HUES64 (cell line): Measurements from ENCODE around the gene ZNF146. TPM values are rescaled to one million over a fixed set of nuclear protein-coding genes. Genes with fewer than 3 reads are reported as not detected.
"Not testable (repeated sequence)": the region's sequence is repeated elsewhere in the genome, so short reads cannot be mapped to it uniquely, and the experiment has no call there.

Source experiments
- H3K27ac ChIP-seq: 2 replicates; pipeline ENCODE4 v1.7.0; 2013; ENCODE audit warnings: low read depth, low read length, inconsistent platforms
- H3K27me3 ChIP-seq: 2 replicates; pipeline ENCODE4 v1.6.1; 2013; ENCODE audit warnings: mild to moderate bottlenecking, low read length; ENCODE audit not compliant: insufficient read depth
- H3K36me3 ChIP-seq: 2 replicates; pipeline ENCODE4 v1.6.1; 2013; ENCODE audit warnings: mild to moderate bottlenecking, low read length; ENCODE audit not compliant: insufficient read depth
- H3K4me1 ChIP-seq: 2 replicates; pipeline ENCODE4 v1.6.1; 2013; ENCODE audit warnings: mild to moderate bottlenecking, low read length, moderate library complexity; ENCODE audit not compliant: insufficient read depth
- H3K4me3 ChIP-seq: 2 replicates; pipeline ENCODE4 v1.5.1; 2013; ENCODE audit warnings: mild to moderate bottlenecking, low read length, moderate library complexity
- H3K9ac ChIP-seq: 2 replicates; pipeline ENCODE4 v1.6.1; 2013; ENCODE audit warnings: mild to moderate bottlenecking, low read depth, low read length
- H3K9me3 ChIP-seq: 2 replicates; pipeline ENCODE4 v1.6.1; 2013; ENCODE audit warnings: low read depth, low read length; ENCODE audit not compliant: insufficient read depth
- WGBS: fragments of 150-250, 120-280 bp; methylation state at CpG from one replicate; pipeline ENCODE4 v1.1.7; 2013; ENCODE audit warnings: missing lambda C conversion rate; 5-methylcytosine and 5-hydroxymethylcytosine counted together
- polyA plus RNA-seq, 2 experiments: library from polyadenylated mRNA; stranded (reverse); fragments of 50-300 nt; gene quantifications; one replicate each; pipeline ENCODE4 v1.2.3, GENCODE V29; 2013

The ZNF146 gene
- polyA plus RNA-seq (2013, experiment 1 of 2) = 106 TPM
- 108 TPM for polyA plus RNA-seq (2013, experiment 2 of 2)

DNA sequence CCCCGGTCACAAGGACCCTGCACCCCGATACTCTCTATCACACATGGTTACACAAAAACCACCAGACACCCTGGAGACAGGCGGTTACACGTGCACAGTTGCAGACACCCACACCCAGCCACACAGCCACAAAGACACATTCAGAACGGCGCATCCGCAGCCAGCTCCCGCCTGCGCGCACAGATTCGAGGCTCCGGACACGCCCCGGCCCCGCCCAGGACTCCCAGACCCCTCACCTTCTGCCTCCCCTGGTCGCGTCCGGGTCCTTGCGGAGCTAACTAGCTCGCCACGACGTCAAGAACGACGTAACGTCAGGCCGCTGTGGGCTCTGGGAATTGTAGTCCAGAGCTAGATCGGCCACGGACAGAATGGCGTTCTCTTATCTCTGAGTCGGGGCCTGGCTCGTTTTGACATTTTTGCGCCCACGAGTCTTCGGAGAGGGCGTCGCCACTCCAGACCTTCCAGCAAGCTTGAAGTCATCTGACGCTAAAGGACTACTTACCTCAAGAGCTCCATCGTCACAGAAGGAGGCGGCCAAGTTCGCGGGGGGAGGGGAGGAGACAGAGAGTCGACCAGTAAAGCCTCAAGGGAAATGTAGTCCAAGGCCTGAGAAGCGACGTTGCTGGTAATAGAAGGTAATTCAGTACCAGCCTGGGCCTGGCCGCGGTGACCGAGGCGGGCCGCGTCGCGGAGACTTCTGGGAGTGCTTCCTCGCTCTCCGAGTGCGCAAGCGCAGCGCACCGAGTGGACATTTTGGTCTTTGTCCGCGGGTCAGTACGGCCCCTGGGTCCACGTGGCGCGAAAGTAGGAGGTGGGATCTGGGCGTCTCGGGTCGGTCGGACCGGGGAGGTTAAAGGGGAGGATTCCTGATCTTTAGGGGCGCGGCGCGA, at the start of gene ZNF146, which contains the start of gene ZNF565:
Gene ZNF146, plus strand, starts transcription at position 721 of the 890 bp plus-strand sequence. CDS start 21,335 bp downstream, outside the sequence.
Gene ZNF565, minus strand, starts transcription at position 280 of the 890 bp plus-strand sequence. CDS start 12,680 bp downstream, outside the sequence.
- WGBS = under 1% methylated on average over 73 of the region's 73 CpGs
- H3K4me3 ChIP-seq = peak within 1 kb of the TSS; percentile 93
- H3K36me3 ChIP-seq = peaks cover 15% of the 10 kb centered on the region
- 0 out of 2 replicates have a peak, but pooled peaks cover 3% of the 10 kb centered on the region for H3K4me1 ChIP-seq
- H3K27ac ChIP-seq = peak within 1 kb of the TSS; percentile 86
- H3K9me3 ChIP-seq = no peaks in the 10 kb centered on the region
- no peaks in the 10 kb centered on the region for H3K27me3 ChIP-seq
- peak within 1 kb of the TSS; percentile 99 for H3K9ac ChIP-seq

DNA sequence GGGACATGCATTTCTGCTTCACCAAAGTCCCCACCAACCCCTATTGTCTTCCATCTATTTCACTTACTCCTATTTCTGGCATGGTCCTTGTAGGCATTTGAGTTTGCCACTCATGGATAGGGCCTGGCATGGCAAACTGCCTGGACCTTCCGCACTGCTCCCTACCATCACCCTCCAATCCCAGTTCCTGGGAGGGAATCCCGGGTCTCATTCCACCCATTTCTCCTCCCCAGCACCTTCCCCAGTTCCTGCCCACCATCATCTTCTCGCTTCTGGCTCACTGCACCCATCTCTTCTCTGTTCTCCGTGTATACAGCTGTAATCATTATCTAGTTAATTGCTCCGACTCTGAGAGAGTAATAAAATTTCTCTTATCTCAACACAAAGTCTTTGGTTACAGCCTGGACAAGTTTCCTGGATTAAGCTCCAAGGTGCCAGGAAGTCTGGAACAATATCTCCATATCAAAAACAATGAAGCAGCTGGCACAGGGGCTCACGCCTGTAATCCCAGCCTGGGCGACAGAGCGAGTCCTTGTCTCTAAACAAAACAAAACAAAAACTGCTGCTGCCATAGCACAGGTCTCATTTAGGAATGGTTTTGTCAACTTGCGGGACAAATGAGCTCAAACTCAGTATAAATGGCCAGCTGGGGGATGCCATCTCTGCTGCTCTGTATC, 45.7 kb upstream of the ZNF146 start:
- H3K27ac ChIP-seq = no peak overlapping the region
- no peak overlapping the region for H3K4me3 ChIP-seq
- H3K4me1 ChIP-seq = no peaks in the 10 kb centered on the region
- H3K27me3 ChIP-seq = no peaks in the 10 kb centered on the region
- 91% methylated on average over 9 of the region's 9 CpGs for WGBS
- H3K36me3 ChIP-seq = no peaks in the 10 kb centered on the region
- no peaks in the 10 kb centered on the region for H3K9me3 ChIP-seq
- no peak overlapping the region for H3K9ac ChIP-seq

DNA sequence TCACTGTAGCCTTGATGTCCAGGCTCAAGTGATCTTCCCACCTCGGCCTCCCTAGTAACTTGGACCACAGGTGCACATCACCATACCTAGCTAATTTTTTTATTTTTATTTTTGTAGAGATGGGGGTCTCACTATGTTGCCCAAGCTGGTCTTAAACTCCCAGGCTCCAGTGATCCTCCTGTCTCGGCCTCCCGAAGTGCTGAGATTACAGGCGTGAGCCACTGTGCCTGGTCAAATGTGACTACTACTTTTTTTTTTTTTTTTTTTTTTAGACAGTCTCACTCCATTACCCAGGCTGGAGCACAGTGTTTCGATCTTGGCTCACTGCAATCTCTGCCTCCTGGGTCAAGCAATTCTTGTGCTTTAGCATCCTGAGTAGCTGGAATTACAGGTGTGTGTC, 42.1 kb upstream of the ZNF146 start:
- no peaks in the 10 kb centered on the region for H3K27me3 ChIP-seq
- no peak overlapping the region for H3K4me3 ChIP-seq
- no peaks in the 10 kb centered on the region for H3K9me3 ChIP-seq
- no peaks in the 10 kb centered on the region for H3K36me3 ChIP-seq
- no peaks in the 10 kb centered on the region for H3K4me1 ChIP-seq
- no peak overlapping the region for H3K27ac ChIP-seq
- 93% methylated on average over 5 of the region's 5 CpGs for WGBS
- H3K9ac ChIP-seq = no peak overlapping the region

DNA sequence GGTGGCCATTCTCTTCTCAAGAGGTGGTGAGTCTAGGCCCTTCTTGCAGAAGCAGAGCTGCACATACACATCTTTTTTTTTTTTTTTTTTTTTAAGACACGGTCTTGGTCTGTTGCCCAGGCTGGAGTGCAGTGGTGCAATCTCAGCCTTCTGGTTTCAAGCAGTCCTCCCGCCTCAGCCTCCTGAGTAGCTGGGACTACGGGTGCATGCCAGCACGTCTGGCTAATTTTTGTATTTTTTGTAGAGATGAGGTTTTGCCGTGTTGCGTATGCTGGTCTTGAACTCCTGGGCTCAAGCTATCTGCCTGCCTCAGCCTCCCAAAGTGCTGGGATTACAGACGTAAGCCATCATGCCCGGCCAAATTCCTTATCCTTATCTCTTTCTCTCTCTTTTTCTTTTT, 41.1 kb upstream of the ZNF146 start:
- not testable (repeated sequence) for H3K9ac ChIP-seq, H3K27ac ChIP-seq, H3K27me3 ChIP-seq, H3K9me3 ChIP-seq, H3K4me3 ChIP-seq, H3K4me1 ChIP-seq, H3K36me3 ChIP-seq
- whole genome bisulfite sequencing = 93% methylated on average over 8 of the region's 8 CpGs

DNA sequence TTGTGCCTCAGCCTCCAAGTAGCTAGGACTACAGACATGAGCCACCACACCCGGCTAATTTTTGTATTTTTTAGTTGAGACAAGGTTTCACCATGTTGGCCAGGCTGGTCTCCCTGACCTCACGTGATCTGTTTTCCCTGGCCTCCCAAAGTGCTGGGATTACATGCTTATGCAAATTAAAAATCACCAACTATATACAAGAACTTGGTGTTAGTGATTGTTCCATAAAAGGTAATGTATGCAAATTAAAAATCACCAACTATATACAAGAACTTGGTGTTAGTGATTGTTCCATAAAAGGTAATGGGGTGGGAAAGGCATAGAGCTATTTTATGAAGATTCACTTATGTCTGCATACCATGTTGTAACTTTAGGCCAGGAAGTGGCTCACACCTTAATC, 35.8 kb upstream of the ZNF146 start:
- H3K4me1 ChIP-seq = peaks cover 14% of the 10 kb centered on the region; the same call in 1 of the 2 replicates
- not testable (repeated sequence) for H3K4me3 ChIP-seq, H3K9ac ChIP-seq, H3K27me3 ChIP-seq, H3K36me3 ChIP-seq, H3K9me3 ChIP-seq, H3K27ac ChIP-seq
- WGBS = 75% methylated on average over 2 of the region's 2 CpGs

DNA sequence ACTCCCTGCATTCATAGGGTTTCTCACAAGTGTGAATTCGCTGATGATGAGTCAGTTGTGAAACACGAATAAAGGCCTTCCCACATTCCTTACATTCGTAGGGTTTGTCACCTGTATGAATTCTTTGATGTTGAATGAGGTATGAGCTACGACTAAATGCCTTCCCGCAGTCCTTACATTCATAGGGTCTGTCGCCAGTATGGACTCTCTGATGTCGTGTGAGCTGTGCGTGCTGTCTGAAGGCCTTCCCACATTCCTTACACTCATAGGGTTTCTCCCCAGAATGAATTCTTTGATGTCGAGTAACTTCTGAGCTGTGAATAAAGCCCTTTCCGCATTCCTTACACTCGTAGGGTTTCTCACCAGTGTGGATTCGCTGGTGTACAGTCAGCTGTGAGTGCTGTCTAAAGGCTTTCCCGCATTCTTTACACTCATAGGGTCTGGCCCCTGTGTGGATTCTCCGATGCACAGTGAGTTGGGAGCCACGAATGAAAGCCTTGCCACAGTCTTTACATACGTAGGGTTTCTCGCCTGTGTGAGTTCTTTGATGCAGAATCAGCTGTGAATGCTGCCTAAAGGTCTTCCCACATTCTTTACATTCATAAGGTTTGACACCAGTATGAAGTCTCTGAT, 32.2 kb upstream of the ZNF146 start:
- Histone ChIP-seq H3K27me3 (no peaks in the 10 kb centered on the region), H3K27ac (peak overlapping the region; percentile 73), H3K9ac (peak overlapping the region; percentile 54; the same call in 1 of the 2 replicates), H3K36me3 (peaks cover 5% of the 10 kb centered on the region; the same call in 1 of the 2 replicates), H3K4me3 (no peak overlapping the region), H3K4me1 (peaks cover 14% of the 10 kb centered on the region; the same call in 1 of the 2 replicates), H3K9me3 (no peaks in the 10 kb centered on the region)
- 68% methylated on average over 17 of the region's 17 CpGs for WGBS

DNA sequence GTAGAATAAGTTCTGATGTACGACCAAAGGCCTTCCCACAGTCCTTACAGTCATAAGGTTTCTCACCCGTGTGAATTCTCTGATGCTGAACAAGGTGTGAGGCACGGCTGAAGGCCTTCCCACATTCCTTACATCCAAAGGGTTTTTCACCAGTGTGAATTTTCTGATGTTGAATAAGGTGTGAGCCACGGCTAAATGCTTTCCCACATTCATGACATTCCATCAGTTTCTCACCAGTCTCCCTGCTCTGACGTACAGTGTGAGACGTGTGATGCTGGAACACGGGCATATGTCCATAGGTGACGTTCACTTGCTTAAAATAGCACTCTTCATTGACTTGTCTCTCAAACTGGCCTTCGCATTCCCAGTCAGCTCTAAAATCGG, 31.7 kb upstream of the ZNF146 start:
- WGBS = 85% methylated on average over 10 of the region's 10 CpGs

DNA sequence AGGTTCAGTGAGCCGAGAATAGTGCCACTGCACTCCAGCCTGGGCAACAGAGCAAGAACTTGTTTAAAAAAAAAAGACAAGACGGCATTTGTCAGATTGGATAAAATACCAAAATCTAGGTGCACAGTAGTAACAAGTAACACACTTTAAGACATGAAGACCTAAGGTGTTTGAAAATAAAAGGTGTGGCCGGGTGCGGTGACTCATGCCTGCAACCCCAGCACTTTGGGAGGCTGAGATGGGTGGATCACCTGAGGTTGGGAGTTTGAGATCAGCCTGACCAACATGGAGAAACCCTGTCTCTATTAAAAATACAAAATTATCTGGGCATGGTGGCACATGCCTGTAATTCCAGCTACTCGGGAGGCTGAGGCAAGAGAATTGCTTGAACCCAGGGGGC, 28.2 kb upstream of the ZNF146 start:
- 98% methylated on average over 5 of the region's 5 CpGs for WGBS
- H3K9ac ChIP-seq, H3K27ac ChIP-seq: not testable (repeated sequence)

More for the DNA sequence above, 31.7 kb upstream of the ZNF146 start:
- H3K36me3 ChIP-seq = peaks cover 5% of the 10 kb centered on the region; the same call in 1 of the 2 replicates
- peak overlapping the region; percentile 73 for H3K27ac ChIP-seq
- H3K27me3 ChIP-seq = no peaks in the 10 kb centered on the region
- no peak overlapping the region for H3K4me3 ChIP-seq
- H3K9me3 ChIP-seq = no peaks in the 10 kb centered on the region
- H3K9ac ChIP-seq = peak overlapping the region; percentile 54; the same call in 1 of the 2 replicates
- H3K4me1 ChIP-seq = peaks cover 14% of the 10 kb centered on the region; the same call in 1 of the 2 replicates

DNA sequence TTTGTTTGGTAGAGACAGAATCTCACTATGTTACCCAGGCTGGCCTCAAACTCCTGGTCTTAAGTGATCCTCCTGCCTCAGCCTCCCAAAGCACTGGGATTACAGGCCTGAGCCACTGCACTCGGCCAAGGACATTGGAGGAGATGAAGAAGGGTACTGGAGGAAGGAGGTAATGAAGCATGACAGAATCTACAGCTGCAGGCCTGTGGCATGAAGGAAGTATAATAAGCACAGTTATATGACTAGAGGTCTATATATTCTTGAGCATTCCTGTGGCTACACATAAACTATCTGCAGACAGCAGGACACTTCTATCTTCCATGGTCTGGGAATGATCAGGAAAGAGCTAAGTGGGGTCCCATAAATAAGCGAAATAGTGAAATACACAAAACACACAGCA, 18.7 kb upstream of the ZNF146 start:
- Histone ChIP-seq H3K9ac (no peak overlapping the region), H3K27ac (no peak overlapping the region), H3K27me3 (no peaks in the 10 kb centered on the region), H3K4me3 (no peak overlapping the region), H3K4me1 (no peaks in the 10 kb centered on the region), H3K36me3 (0 out of 2 replicates have a peak, but pooled peaks cover 6% of the 10 kb centered on the region), H3K9me3 (no peaks in the 10 kb centered on the region)
- WGBS = 93% methylated on average over 2 of the region's 2 CpGs

More for the DNA sequence above, 28.2 kb upstream of the ZNF146 start:
- not testable (repeated sequence) for H3K4me3 ChIP-seq, H3K36me3 ChIP-seq, H3K27me3 ChIP-seq, H3K9me3 ChIP-seq
- H3K4me1 ChIP-seq = peaks cover 14% of the 10 kb centered on the region; the same call in 1 of the 2 replicates

DNA sequence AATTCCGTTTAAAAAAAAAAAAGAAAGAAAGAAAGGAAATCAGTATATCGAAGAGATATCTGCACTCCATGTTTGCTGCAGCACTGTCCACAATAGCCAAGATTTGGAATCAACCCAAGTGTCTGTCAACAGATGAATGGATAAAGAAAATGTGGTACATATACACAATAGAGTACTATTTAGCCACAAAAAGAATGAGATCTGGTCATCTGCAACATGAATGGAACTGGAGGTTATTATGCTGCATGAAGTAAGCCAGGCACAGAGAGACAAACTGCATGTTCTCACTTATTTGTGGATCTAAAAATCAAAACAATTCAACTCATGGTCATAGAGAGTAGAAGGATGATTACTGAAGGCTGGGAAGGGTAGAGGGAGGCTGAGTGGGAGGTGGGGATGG, 16.8 kb upstream of the ZNF146 start:
- H3K4me1 ChIP-seq = no peaks in the 10 kb centered on the region
- no peaks in the 10 kb centered on the region for H3K27me3 ChIP-seq
- 96% methylated on average over 2 of the region's 2 CpGs for WGBS
- H3K27ac ChIP-seq = no peak overlapping the region
- no peaks in the 10 kb centered on the region for H3K9me3 ChIP-seq
- no peak overlapping the region for H3K4me3 ChIP-seq
- no peak overlapping the region for H3K9ac ChIP-seq
- H3K36me3 ChIP-seq = 0 out of 2 replicates have a peak, but pooled peaks cover 6% of the 10 kb centered on the region
